ENCODE measurements around the gene KDM7A. TPM values are rescaled to one million over a fixed set of nuclear protein-coding genes. Genes with fewer than 3 reads are reported as not detected.

The KDM7A gene
- total RNA-seq, 1 donor from 2014 or later: 7.6 TPM

- DNase-seq (ENCODE audit: low read depth): no peak
- no peak for TF ChIP-seq CTCF (conservative IDR thresholded peaks at IDR 0.05; ENCODE audit: low read depth, low read length)
- H3K4me3 ChIP-seq (ENCODE audit: low read depth, low read length): no peak overlapping the region
Measured at GRCh38 chr7:140142031-140142430, 34.8 kb downstream of the KDM7A start.

- no peak for DNase-seq (ENCODE audit: low read depth)
- no peak overlapping the region for H3K4me3 ChIP-seq (ENCODE audit: low read depth, low read length)
- no peak for TF ChIP-seq CTCF (conservative IDR thresholded peaks at IDR 0.05; ENCODE audit: low read depth, low read length)
Measured at GRCh38 chr7:140141256-140141655, 35.5 kb downstream of the KDM7A start.

- H3K4me3 ChIP-seq (ENCODE audit: low read depth, low read length): no peak overlapping the region
- DNase-seq (ENCODE audit: low read depth): no peak
- no peak for TF ChIP-seq CTCF (conservative IDR thresholded peaks at IDR 0.05; ENCODE audit: low read depth, low read length)
Measured at GRCh38 chr7:140137078-140137477, 39.7 kb downstream of the KDM7A start.

- no peak for TF ChIP-seq CTCF (conservative IDR thresholded peaks at IDR 0.05; ENCODE audit: low read depth, low read length)
Measured at GRCh38 chr7:140136073-140136472, 40.7 kb downstream of the KDM7A start.

GRCh38 chr7:140134039-140134438 lies 42.7 kb downstream of the KDM7A start:
- TF ChIP-seq CTCF (conservative IDR thresholded peaks at IDR 0.05; ENCODE audit: low read depth, low read length): no peak
- H3K4me3 ChIP-seq (ENCODE audit: low read depth, low read length): no peak overlapping the region
- DNase-seq (ENCODE audit: low read depth): no peak

More at GRCh38 chr7:140136073-140136472, 40.7 kb downstream of the KDM7A start:
- H3K4me3 ChIP-seq (ENCODE audit: low read depth, low read length): no peak overlapping the region
- no peak for DNase-seq (ENCODE audit: low read depth)

GRCh38 chr7:140127360-140128127 lies 49.2 kb downstream of the KDM7A start:
- DNase-seq (ENCODE audit: low read depth): no peak
- TF ChIP-seq CTCF (conservative IDR thresholded peaks at IDR 0.05; ENCODE audit: low read depth, low read length): no peak
- H3K4me3 ChIP-seq (ENCODE audit: low read depth, low read length): no peak overlapping the region

Measured in epithelial cell of proximal tubule (primary cell).